A673 (cell line): ENCODE data around the gene NUDT17. TPM values are rescaled to one million over a fixed set of nuclear protein-coding genes. Genes with fewer than 3 reads are reported as not detected.

ENCODE experiments used
- BruUV-seq: library from RNA; stranded (reverse); fragments of 400-500 nt; replicated peaks from 2 replicates; lab custom pipeline; 2021; lab: Mats Ljungman, UMichigan
- CTCF ChIA-PET: fragments of 300-600 bp; sonication (Branson Sonifier 250); formaldehyde crosslinking; loops from one replicate; lab custom pipeline; 2022; ENCODE audit warnings: antibody characterized with exemption; lab: Charles Lee
- POLR2A ChIA-PET: fragments of 300-600 bp; sonication (Branson Sonifier 250); formaldehyde crosslinking; loops from one replicate; lab custom pipeline; 2022; ENCODE audit warnings: antibody characterized with exemption; ENCODE audit not compliant: low non-redundant PET; lab: Charles Lee
- DNase-seq: peaks from one replicate; pipeline ENCODE4 v3.0.0-alpha.2; 2015; ENCODE audit warnings: low spot score
- H3K27ac ChIP-seq: fragments of 200-600 bp; sonication (generic); 2 replicates; pipeline ENCODE4 v1.5.1; 2016; ENCODE audit warnings: mixed run types, low read depth, mild to moderate bottlenecking, mixed read lengths, antibody characterized with exemption, low read length; ENCODE audit not compliant: poor library complexity, severe bottlenecking
- H3K27me3 ChIP-seq: fragments of 200-600 bp; sonication (generic); replicated peaks from 2 replicates; pipeline ENCODE4 v1.6.1; 2017; ENCODE audit warnings: mixed run types, low read depth, mild to moderate bottlenecking, mixed read lengths, antibody characterized with exemption, low read length; ENCODE audit not compliant: insufficient read depth, poor library complexity
- H3K36me3 ChIP-seq: fragments of 200-600 bp; sonication (generic); 2 replicates; pipeline ENCODE4 v1.6.1; 2016; ENCODE audit warnings: mixed run types, mild to moderate bottlenecking, mixed read lengths, antibody characterized with exemption, low read length; ENCODE audit not compliant: insufficient read depth, poor library complexity, severe bottlenecking
- H3K4me1 ChIP-seq: fragments of 200-600 bp; sonication (generic); 2 replicates; pipeline ENCODE4 v1.6.1; 2017; ENCODE audit warnings: mixed run types, mild to moderate bottlenecking, mixed read lengths, antibody characterized with exemption, low read length; ENCODE audit not compliant: insufficient read depth, poor library complexity, severe bottlenecking
- H3K4me3 ChIP-seq: fragments of 200-600 bp; sonication (generic); 2 replicates; pipeline ENCODE4 v1.5.1; 2016; ENCODE audit warnings: low read depth, mixed run types, mild to moderate bottlenecking, mixed read lengths, low read length; ENCODE audit not compliant: poor library complexity, severe bottlenecking
- H3K9me3 ChIP-seq: fragments of 200-600 bp; sonication (generic); 2 replicates; pipeline ENCODE4 v1.6.1; 2016; ENCODE audit warnings: mixed run types, low read depth, mild to moderate bottlenecking, mixed read lengths, antibody characterized with exemption, low read length; ENCODE audit not compliant: poor library complexity, severe bottlenecking
- CTCF ChIP-seq: fragments of 300-800, 200-600 bp; sonication (generic); conservative IDR thresholded peaks from 2 replicates; pipeline ENCODE4 v1.5.1; 2017; ENCODE audit warnings: low read depth, mild to moderate bottlenecking, antibody characterized with exemption, low read length, moderate library complexity, mixed read lengths
- EZH2 ChIP-seq: fragments of 200-600 bp; sonication (generic); IDR thresholded peaks from 2 replicates; pipeline ENCODE4 v1.6.1; 2017; ENCODE audit warnings: borderline replicate concordance, low read depth, mild to moderate bottlenecking, mixed read lengths, antibody characterized with exemption, low read length; ENCODE audit not compliant: poor library complexity, severe bottlenecking
- intact Hi-C: fragments of 100-400 bp; cut with micrococcal nuclease; formaldehyde crosslinking; loops from one replicate; pipeline ENCODE4 v1.10.0; 2022; ENCODE audit not compliant: unreplicated experiment
- microRNA-seq: library from miRNA; unstranded; fragments of <30 nt; microRNA quantifications from one replicate; pipeline ENCODE4 v1.2.0, GENCODE V29; 2021
- total RNA-seq: library from RNA; stranded (reverse); gene quantifications from 2 replicates; pipeline ENCODE4 v1.2.3, GENCODE V29; 2021

The NUDT17 gene
- total RNA-seq, 1 experiment from 2014 or later: 3.4 TPM

GRCh38 chr1:145893306-145894055 is 48.1 kb downstream of the NUDT17 start:
- Histone ChIP-seq H3K4me1 (peaks cover 20% of the 10 kb centered on the region), H3K9me3 (no peaks in the 10 kb centered on the region), H3K4me3 (no peak overlapping the region), H3K27me3 (no peaks in the 10 kb centered on the region), H3K36me3 (no peaks in the 10 kb centered on the region), H3K27ac (no peak overlapping the region)
- DNase-seq: no peak
- BruUV-seq: no TSS peak
- POLR2A ChIA-PET: no interaction called here
- CTCF ChIA-PET: interaction anchor here (2.1 to 2.5 kb wide), 2 partner anchors 17 to 86 kb away, joined by 9 to 13 read pairs; partner anchors contain the start of gene ITGA10
- intact Hi-C loops: loop anchor here (2.0 kb wide), 2 partner anchors 25 to 113 kb away; partner anchors contain the start of gene PEX11B
- TF ChIP-seq CTCF: no peak
- no peak for TF ChIP-seq EZH2

- Histone ChIP-seq H3K4me1 (peaks cover 20% of the 10 kb centered on the region), H3K4me3 (no peak overlapping the region), H3K27me3 (no peaks in the 10 kb centered on the region), H3K9me3 (no peaks in the 10 kb centered on the region), H3K27ac (no peak overlapping the region), H3K36me3 (no peaks in the 10 kb centered on the region)
- POLR2A ChIA-PET: no interaction called here
- intact Hi-C loops: no loop called here
- BruUV-seq: no TSS peak
- CTCF ChIA-PET: no interaction called here
- TF ChIP-seq CTCF: no peak
- TF ChIP-seq EZH2: no peak
- DNase-seq: no peak
These were observed 50.0 kb downstream of the NUDT17 start for GRCh38 chr1:145895471-145895870.

- TF ChIP-seq EZH2: no peak
- TF ChIP-seq CTCF: no peak
- Histone ChIP-seq H3K4me3 (no peak overlapping the region), H3K27ac (no peak overlapping the region), H3K4me1 (peaks cover under 1% of the 10 kb centered on the region), H3K36me3 (no peaks in the 10 kb centered on the region), H3K27me3 (no peaks in the 10 kb centered on the region), H3K9me3 (no peaks in the 10 kb centered on the region)
- ChIA-PET CTCF (no interaction called here), POLR2A (no interaction called here)
- no peak for DNase-seq
- no TSS peak for BruUV-seq
- intact Hi-C loops: no loop called here
These were observed 52.5 kb downstream of the NUDT17 start for GRCh38 chr1:145897969-145898368.

Small RNA genes within 50 kb of the gene (microRNA-seq; reads per million reads assigned to microRNA genes)
- gene MIR6736: 2.2 reads per million

Other genes with a start within 250 kb of the NUDT17 start
- gene GPR89A, start 237.6 kb upstream of the NUDT17 start, total RNA-seq: 31.3 and 32.4 TPM in 2 replicates
- gene PDZK1, start 138.3 kb upstream of the NUDT17 start, total RNA-seq: 0.39 and 0.52 TPM in 2 replicates
- not detected in 2 replicates for gene CD160, start 126.1 kb upstream of the NUDT17 start, total RNA-seq
- 15.3 and 18.0 TPM in 2 replicates for gene RNF115, start 21.5 kb upstream of the NUDT17 start, total RNA-seq
- 49.6 and 50.3 TPM in 2 replicates for gene POLR3C, start 21.4 kb upstream of the NUDT17 start, total RNA-seq
- gene PIAS3, start 13.5 kb downstream of the NUDT17 start, total RNA-seq: 41.8 and 47.0 TPM in 2 replicates
- not detected in 2 replicates for gene ANKRD35, start 40.2 kb downstream of the NUDT17 start, total RNA-seq
- 1.1 and 1.2 TPM in 2 replicates for gene ITGA10, start 64.4 kb downstream of the NUDT17 start, total RNA-seq
- gene PEX11B, start 73.1 kb downstream of the NUDT17 start, total RNA-seq: 22.1 and 22.4 TPM in 2 replicates
- gene RBM8A, start 81.9 kb downstream of the NUDT17 start, total RNA-seq: 255 and 276 TPM in 2 replicates
- 39.6 and 40.1 TPM in 2 replicates for gene LIX1L, start 112.4 kb downstream of the NUDT17 start, total RNA-seq
- 1.6 and 2.2 TPM in 2 replicates for gene ANKRD34A, start 118.9 kb downstream of the NUDT17 start, total RNA-seq
- gene POLR3GL, start 119.1 kb downstream of the NUDT17 start, total RNA-seq: 8.5 and 11.6 TPM in 2 replicates
- gene TXNIP, start 150.9 kb downstream of the NUDT17 start, total RNA-seq: 27.3 and 36.4 TPM in 2 replicates
- gene HJV, start 176.1 kb downstream of the NUDT17 start, total RNA-seq: 0.24 and 0.31 TPM in 2 replicates